GM21576 (cell line): Measurements from ENCODE around the gene ZNF816.
"Not testable (repeated sequence)": the region's sequence is repeated elsewhere in the genome, so short reads cannot be mapped to it uniquely, and the experiment has no call there.

Source experiments
- ATAC-seq: cut with Tn5 transposase; IDR thresholded peaks from one replicate; pipeline ENCODE4 v1.9.1; 2021; ENCODE audit warnings: mild to moderate bottlenecking, moderate library complexity; ENCODE audit not compliant: unreplicated experiment

Gene ZNF816

DNA sequence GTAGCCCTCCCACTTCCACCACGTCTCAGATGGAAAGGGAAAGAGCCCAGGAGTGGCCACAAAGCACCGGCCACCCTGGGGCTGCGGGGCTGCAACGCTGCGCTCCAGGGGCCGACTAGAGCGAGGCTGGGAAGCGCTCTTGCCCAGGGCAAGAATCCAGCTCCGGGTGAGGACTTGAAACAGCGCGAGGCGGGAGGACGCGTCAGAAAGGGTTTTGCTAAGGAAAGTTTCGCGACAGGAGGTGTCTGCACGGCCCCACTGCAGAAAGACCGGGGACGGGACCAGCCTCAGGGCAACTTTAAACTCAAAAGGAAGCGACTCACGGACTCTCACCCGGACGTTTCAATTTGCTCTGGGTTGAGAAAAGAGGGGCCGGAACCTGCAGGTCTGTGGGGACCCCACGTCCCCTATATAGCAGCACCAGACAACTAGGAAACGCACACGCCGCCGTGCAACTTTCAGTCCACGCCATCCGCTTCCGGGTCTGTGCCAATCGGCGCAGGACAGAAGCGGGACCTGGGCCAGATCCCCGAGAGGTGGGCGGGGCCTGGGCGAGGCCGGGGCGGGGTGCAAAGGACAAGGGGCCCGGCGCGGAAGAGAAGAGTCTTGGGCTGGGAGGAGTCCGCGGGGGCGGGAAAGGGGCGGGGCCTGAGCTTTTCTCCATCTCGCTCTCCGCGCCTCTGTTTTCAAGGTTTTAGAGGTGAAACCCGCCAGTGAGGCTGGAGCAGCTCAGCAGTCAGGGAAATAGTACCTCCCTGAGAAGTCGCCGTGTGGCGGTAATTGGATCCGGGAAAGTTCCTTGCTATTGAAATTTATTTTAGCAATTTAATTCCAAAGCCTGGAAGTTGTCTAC, at the start of gene ZNF816:
Gene ZNF816, minus strand, starts transcription at position 488 of the 853 bp plus-strand sequence. CDS start 6,792 bp downstream, outside the sequence.
- ATAC-seq: peak; percentile 94

DNA sequence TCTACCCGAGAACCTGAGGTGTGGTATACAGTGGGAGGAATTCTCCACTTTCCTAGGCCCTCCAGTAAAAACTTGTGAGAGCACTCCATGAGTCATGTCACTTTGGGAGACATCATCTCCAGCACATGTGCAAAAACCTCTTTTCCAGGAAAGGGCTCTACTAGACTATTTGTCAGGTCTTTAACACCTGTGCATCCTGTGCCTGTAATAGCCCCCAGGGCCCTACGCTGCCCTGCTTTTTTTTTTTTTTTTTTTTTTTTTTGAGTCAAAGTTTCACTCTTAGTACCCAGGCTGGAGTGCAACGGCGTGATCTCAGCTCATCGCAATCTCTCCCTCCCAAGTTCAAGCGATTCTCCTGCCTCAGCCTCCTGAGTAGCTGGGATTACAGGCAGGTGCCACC, 49.3 kb upstream of the ZNF816 start:
- no peak for ATAC-seq

DNA sequence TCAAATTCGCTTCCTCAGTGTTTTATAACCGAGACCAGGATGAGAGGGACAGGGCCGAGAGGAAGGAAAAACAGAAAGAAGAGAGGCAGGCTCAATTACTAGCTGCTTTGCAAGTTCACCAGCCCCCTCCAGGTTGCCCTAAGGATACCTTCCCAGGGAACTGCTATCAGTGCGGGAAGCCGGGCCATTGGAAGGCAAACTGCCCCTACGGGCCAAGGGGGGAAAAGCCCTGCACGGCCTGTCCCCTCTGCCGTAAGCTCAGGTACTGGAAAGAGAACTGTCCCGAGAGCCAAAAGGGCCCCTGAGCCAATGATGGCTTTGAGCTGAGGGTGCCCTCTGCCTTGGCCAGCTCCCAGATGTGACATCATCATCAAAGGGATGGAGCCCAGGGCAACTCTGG, 47.8 kb upstream of the ZNF816 start:
- no peak for ATAC-seq

DNA sequence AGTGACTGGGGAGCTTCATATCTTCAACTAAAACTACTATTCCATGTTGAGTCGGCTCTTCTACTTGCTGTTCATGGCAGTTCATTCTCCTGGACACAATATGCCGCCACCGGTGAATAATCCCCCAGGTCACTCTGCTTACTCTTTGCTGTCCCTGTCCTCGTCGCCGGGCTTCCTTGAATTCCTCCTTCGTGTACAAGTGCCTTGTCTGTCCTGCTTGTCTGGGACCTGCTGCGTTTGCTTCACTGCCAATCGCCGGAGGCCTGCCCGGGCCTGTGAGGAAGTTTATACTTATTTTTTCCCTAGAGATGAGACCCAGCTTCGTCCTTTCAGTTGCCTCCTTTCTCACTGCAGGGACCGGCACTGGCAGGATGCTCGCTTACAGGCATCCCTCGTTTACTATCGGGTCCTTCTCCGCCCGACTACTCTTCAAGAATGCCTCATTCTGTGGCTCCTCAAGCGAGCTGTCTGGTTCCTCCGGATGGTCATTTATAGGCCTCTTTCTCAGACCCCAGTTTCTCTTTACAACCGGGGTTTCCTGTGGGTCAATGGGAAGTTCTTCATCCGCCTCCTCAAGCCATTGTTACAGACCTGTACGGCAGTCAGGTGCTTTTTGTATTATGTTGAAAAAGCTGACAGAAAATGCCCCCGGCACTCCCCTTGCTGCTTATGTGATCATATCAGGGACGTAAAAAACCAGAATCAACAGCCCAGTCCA, 45.5 kb upstream of the ZNF816 start:
- ATAC-seq: no peak

DNA sequence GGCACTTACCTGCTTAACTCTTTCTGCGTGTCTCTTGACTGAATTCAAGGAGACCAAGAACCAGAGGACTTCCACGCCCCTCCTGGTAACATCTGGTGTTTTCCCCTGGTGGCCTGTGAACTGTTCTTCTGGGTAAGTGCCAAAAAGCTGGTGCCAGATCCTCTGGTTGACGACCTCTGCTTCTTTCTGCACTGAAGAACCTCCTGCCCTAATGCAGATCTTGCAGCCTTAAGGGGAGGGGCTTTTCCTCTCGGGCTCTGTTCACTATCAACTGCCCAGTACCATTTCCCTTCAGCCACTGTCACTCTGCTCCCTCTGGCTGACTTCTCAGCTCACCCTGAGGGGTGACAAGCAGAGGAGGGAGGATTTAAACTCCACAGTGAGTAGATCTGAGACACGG, 44.9 kb upstream of the ZNF816 start:
- ATAC-seq: no peak

DNA sequence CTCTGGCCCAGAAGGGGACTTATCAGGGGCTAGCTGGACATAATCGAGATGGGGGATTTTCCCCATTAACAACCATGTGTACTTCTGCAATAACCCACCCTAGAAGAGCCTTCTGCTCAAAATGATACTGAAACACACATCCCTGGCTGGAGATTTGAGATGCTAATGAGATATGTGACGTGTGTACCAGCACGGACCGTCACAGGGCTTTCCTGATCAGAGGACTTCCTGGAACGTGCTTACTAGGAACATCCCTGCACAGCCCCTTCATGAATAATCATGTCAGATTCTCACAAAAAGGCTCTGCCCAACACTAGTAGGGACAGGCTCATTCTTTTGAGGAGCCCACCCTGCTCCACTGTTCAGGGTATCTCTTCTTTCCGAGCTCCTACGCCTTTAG, 44.5 kb upstream of the ZNF816 start:
- no peak for ATAC-seq

DNA sequence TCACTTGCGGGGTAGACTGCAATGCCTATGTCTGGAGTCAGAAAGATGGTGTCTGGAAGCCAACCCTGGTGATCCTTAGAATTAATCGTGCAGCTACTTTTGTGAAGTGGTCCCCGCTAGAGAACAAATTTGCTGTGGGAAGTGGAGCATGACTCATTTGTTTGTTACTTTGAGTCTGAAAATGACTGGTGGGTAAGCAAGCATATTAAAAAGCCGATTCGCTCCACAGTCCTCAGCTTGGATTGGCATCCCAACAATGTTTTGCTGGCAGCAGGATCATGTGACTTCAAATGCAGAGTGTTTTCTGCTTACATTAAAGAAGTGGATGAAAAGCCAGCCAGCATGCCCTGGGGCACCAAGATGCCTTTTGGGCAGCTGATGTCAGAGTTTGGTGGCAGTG, 41.6 kb upstream of the ZNF816 start:
- no peak for ATAC-seq

DNA sequence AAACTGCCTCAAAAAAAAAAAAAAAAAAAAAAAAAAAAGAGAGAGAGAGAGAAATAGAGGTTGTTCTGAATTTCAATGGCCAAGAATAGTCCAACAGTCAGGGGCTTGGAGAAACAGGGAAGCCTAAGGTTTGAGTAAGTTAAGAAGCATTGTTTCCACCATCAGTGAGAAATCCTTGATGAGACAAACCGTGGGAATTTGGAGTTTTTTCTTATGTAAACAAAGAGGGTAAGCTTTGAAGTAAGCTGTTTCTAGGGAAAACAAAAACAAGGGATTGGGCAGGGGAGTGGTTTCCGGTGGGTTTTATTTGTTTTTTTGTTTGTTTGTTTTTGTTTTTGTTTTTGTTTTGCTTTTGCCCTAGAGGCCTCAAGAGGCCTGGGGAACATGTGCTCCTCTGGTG, 39.8 kb upstream of the ZNF816 start:
- ATAC-seq: no peak

DNA sequence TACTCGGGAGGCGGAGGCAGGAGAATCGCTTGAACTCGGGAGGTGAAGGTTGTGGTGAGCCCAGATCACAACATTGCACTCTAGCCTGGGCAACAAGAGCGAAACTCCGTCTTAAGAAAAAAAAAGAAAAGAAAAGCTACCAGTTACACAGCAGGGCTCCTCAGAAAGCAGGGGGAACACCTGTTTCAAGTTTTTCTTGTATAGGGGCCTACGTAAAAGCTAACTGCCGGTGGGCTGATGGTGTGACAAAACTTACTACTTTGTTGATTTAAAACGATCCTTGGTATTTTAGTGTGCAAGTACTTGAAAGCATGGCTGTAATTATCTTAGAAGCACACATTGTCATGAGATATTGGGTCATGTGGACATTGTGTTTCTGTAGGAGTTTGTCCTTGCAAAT, 35.3 kb upstream of the ZNF816 start:
- ATAC-seq: no peak

DNA sequence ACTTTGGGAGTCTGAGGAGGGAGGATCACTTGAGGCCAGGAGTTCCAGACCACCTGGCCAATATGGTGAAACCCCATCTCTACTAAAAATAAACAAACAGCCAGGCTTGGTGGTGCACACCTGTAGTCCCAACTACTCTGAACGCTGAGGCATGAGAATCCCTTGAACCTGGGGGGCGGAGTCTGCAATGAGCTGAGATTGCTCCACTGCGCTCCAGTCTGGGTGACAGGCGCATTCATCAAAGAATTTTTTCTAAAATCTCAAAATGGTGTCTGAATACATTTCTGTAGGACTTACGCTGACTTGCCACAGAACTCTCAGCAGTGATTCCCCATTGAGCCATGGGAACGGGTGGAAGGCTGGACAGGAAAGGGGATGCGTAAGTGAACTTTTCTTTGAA, 33.0 kb upstream of the ZNF816 start:
- ATAC-seq: no peak

DNA sequence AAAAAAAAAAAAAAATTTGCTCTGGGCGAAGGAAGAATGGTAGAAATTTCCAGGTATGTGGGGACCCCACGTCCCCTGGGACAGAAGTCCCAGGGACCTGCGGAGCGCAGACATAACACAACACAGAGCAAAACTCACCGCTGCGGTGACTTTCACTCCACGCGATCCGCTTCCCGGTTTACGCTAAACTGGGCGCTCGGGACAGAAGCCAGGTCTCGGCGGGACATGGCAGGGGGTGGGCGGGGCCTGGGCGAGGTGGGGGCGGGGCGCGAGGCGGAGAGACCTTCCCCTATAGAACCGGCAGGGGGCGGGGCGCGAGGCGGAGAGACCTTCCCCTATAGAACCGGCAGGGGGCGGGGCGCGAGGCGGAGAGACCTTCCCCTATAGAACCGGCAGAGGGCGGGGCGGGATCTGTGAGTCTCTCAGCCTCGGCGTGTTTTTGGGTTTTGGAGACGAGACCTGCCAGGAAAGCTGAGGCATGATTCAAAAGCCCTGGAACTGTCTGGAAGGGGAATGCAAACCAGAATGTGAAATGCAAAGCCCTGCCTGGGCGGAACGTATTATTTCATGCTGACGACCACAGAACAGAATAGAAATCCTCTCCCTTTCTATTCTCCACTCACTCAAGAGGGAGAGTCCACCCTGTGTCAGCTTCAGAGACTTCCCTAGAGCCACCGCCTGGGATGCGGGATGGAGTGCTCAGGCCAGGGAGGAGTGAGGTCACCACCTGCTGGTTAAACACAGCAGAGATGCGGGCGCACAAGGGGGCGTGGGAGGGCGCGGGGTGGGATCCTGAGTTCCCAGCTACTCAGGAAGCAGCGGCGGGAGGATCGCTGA, 30.9 kb upstream of the ZNF816 start:
- ATAC-seq: no peak

DNA sequence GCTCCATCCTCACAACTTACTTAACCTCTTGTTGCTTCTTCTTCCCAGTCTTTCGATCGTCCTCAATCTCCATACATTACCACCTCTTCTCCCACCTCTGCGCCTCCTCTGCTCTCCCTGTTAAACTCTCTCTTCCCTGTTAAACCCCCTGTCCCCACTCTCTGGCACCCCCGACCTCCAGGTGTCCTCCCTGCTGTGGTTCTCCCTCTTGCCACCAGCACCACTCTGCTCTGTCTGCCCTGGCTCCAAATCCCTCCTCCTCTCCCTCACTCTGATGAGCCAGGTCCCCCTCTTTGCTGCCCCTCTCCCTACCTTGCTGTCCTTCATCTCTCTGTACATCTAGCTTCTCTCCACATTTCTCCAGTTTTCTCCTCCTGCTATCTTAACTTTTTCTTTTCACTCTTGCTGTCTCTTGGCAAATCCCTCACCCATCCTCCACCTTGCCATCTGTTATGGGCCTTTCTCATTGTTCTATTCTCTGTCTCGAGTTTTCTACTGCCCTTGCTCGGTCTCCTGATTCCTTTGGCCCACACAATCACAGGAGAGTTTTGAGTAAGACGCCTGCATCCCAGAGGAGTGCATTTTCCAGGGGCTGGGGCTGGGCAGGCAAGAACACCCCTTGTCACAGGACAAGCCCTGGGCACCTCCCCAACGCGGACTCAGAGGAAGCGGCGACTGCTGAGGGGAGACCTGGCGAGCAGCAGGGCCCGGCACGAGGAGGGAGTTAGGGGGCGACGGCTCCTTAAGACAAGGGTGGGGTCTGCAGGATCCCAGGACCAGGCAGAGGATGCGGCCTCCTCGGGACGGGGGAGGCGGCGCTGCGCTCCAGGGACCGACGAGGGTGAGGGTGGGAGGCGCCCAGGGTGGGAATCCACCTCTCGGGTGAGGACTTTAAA, 29.7 kb upstream of the ZNF816 start:
- ATAC-seq: no peak

DNA sequence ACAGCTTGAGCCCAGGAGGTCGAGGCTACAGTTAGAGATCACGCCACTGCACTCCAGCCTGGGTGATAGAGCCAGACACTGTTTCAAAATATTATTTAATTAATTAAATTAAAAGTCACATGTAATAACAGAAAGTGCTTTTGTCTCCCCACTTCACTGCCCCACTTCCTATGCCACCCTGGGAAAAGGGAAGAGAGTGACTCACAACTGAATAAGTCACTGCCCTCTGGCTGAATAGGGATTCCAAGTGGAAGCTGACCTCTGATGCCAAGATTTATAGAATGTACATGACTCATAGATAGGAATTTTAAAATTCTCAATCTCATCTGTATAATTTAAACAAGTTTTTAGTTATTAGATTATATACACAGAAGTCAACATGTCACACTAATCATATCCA, 28.8 kb upstream of the ZNF816 start:
- no peak for ATAC-seq

DNA sequence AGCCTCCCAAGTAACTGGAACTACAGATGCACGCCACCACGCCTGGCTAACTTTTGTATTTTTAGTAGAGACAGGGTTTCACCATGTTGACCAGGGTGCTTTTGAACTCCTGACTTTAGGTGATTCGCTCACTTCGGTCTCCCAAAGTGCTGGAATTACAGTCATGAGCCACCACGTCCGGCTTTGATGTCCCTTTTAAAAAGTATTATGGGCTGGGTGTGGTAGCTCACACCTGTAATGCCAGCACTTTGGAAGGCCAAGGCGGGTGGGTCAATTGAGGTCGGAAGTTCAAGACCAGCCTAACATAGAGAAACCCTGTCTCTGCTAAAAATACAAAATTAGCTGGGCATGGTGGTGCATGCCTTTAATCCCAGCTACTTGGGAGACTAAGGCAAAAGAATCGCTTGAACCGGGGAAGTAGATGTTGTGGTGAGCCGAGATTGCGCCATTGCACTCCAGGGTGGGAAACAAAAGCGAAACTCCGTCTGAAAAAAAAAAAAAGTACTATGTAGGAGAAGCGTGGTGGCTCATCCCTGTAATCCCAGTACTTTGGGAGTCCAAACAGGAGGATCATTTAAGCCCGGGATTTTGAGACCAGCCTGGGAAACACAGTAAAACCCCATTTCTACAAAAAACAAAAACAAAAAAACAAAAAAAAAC, 28.2 kb upstream of the ZNF816 start:
- ATAC-seq: no peak

DNA sequence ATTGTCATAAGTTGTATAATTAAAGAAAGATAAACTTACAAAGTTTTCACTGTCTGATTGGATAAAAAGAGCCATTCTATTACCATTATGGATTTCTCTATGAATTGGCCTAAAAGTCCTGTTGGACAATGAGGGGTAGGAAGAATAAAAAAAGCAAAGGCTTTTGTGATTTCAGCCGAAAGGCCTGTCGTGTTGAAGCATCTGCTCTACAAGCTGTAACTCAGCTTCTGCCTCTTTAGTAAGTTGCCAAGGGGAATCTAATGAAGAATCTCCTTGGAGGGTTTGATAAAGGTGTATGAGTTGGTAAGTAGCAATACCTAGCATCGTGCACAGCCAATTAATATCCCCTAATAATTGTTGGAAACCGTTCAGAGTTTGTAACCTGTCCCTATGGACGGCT, 25.8 kb upstream of the ZNF816 start:
- ATAC-seq: no peak

DNA sequence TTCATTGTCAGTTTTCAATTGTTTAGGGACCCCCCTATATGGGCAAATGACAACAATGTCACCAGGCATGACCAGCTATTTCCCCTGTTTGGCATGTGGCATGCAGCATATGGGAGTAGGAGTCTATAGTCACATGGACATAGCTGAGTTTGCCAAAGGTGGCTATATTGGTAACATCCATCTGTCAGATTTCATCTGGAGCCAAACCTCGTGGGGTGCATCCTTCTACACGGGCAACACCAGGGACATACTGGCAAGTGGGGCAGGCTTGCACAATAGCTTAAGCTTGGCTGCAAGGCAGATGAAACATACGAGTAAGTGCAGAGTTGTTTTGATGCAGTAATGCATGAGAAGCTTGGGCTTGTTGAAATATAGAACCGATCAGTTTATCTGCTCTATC, 24.5 kb upstream of the ZNF816 start:
- no peak for ATAC-seq

DNA sequence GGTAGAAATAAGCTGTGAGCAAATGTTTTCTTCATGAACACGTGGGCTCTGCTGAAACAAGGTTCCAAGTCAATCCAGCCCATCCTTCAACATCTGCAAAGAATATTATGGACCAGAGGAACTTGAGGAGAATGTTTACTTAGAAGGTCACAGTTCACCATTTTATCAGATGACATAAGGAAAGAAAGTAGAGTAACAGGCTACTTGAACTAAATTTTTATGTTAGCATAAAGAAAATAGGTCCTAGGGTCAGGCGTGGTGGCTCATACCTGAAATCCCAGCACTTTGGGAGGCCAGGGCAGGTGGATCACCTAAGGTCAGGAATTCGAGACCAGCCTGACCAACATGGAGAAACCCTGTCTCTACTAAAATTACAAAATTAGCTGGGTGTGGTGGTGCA, 20.5 kb upstream of the ZNF816 start:
- not testable (repeated sequence) for ATAC-seq

DNA sequence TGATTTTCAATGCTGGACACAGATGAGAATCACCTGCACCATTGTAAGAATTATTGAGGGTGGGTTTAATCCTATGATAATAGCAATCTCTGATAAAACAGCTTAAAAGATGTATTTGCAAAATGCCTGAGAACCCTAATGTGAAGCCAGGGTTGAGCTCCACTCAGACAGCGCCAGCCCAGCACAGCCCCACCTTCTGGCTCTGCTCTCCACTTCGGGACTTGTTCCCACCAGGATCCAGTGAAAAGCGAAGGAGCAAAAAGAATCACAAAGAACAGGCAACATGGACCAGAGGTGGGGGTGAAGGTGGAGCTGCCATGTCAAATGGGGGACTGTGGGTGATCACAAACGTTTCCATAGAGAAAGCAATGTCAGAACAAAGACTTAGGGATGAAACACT, 18.6 kb upstream of the ZNF816 start:
- ATAC-seq: no peak

DNA sequence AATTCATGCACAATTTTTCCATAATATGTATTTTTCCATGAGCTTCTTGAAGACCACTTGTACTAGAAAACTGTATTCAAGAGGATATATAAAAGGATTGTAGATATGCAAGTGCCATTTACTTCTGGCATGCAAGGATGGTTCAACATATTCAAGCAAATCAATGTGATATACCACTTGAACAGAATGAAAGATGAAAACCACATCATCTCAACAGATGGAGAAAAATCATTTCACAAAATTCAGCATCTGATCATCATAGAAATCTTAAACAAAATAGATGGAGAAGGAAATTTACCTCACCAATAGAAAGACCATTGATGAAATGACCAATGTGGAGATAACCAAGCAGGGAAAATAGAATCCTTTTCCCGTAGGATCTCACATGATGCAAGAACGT, 5.1 kb upstream of the ZNF816 start:
- ATAC-seq: no peak

DNA sequence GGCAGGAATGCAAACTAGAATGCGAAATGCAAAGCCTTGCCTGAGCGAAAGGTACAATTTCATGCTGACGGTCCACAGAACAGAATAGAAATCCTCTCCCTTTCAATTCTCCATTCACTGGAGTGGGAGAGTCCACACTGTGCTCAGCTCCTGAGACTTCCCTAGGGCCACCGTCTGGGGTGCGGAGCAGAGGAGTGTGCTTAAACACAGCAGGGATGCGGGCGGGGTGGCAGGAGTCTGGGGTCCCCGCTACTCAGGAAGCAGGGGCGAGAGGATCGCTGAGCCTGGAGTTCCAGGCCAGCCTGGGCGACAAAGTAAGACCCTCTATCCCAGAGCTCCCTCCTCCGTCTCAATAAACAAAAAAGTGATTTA, 552 bp upstream of the ZNF816 start:
- ATAC-seq: peak; percentile 8
